Mesenteric fat pad (tissue), 1 donor: Measurements from ENCODE around the gene ITGAV. TPM values are rescaled to one million over a fixed set of nuclear protein-coding genes. Genes with fewer than 3 reads are reported as not detected.

Experiments
- DNase-seq: peaks from one replicate; pipeline ENCODE4 v3.0.0-alpha.2; 2020; ENCODE audit warnings: low spot score
- total RNA-seq: library from RNA; stranded (reverse); fragmentation: NEBNext Ultra II Directional; extraction: Animal tissue kit (Norgen Biotek cat#: 25700); gene quantifications from one replicate; pipeline ENCODE4 v1.2.1, GENCODE V29; 2021
- donor health status: DM: yes; HTN: yes; CAD: no.

Gene ITGAV
- total RNA-seq, 1 donor from 2014 or later, result 137 TPM

- DNase-seq, result no peak
Measured at GRCh38 chr2:186573531-186573930, 16.3 kb upstream of the ITGAV start.

- no peak for DNase-seq
Measured at GRCh38 chr2:186575302-186575701, 14.6 kb upstream of the ITGAV start.

- no peak for DNase-seq
Measured at GRCh38 chr2:186575856-186576255, 14.0 kb upstream of the ITGAV start.

- DNase-seq, result no peak
Measured at GRCh38 chr2:186576614-186577013, 13.2 kb upstream of the ITGAV start.

GRCh38 chr2:186582698-186583097 lies 7.2 kb upstream of the ITGAV start:
- no peak for DNase-seq

GRCh38 chr2:186584053-186584452 lies 5.8 kb upstream of the ITGAV start:
- DNase-seq, result no peak

- no peak for DNase-seq
Measured at GRCh38 chr2:186588421-186588820, 1.4 kb upstream of the ITGAV start.

GRCh38 chr2:186588940-186589611 lies 780 bp upstream of the ITGAV start:
- no peak for DNase-seq

- DNase-seq, result no peak
Measured at GRCh38 chr2:186590350-186590758, 498 bp downstream of the ITGAV start.

GRCh38 chr2:186590759-186591505 lies 1.1 kb downstream of the ITGAV start:
- DNase-seq, result no peak

- DNase-seq, result no peak
Measured at GRCh38 chr2:186591506-186591890, 1.6 kb downstream of the ITGAV start.

- no peak for DNase-seq
Measured at GRCh38 chr2:186592137-186592875, 2.5 kb downstream of the ITGAV start.

- DNase-seq, result no peak
Measured at GRCh38 chr2:186593523-186593922, 3.7 kb downstream of the ITGAV start.

- no peak for DNase-seq
Measured at GRCh38 chr2:186594001-186594722, 4.3 kb downstream of the ITGAV start.

- no peak for DNase-seq
Measured at GRCh38 chr2:186595219-186595618, 5.4 kb downstream of the ITGAV start.

- DNase-seq, result no peak
Measured at GRCh38 chr2:186599186-186599778, 9.4 kb downstream of the ITGAV start.

GRCh38 chr2:186603286-186603685 lies 13.4 kb downstream of the ITGAV start:
- no peak for DNase-seq

GRCh38 chr2:186605041-186605440 lies 15.2 kb downstream of the ITGAV start:
- DNase-seq, result no peak

- no peak for DNase-seq
Measured at GRCh38 chr2:186607660-186608324, 17.9 kb downstream of the ITGAV start.

- DNase-seq, result no peak
Measured at GRCh38 chr2:186610785-186611184, 20.9 kb downstream of the ITGAV start.

GRCh38 chr2:186611526-186611925 lies 21.7 kb downstream of the ITGAV start:
- no peak for DNase-seq
